Tibial nerve (tissue), 4 donors: ENCODE results near the gene ZC3H13. TPM values are rescaled to one million over a fixed set of nuclear protein-coding genes. Genes with fewer than 3 reads are reported as not detected.

Experiments used
- DNase-seq, 2 donors: peaks; one replicate each; pipeline ENCODE4 v3.0.0-alpha.2; 2019; ENCODE audit warnings: low spot score in 2 of 2
- H3K27ac ChIP-seq, 4 donors: fragments of 200-600 bp; sonication (generic) in 3 of 4; one replicate each; pipeline ENCODE4 v1.5.1; 2017 to 2019; ENCODE audit warnings: mild to moderate bottlenecking in 1 of 4
- H3K27me3 ChIP-seq, 2 donors: fragments of 200-600 bp; sonication (generic) in 1 of 2; one replicate each; pipeline versions ENCODE4 v1.5.1 to v1.6.0; 2017 to 2019
- H3K36me3 ChIP-seq, 3 donors: fragments of 200-600 bp; sonication (generic); one replicate each; pipeline ENCODE4 v1.5.1; 2018 to 2019
- H3K4me1 ChIP-seq, 4 donors: fragments of 200-600 bp; sonication (generic) in 3 of 4; one replicate each; pipeline ENCODE4 v1.5.1; 2017 to 2019
- H3K4me3 ChIP-seq, 4 donors: fragments of 200-600 bp; sonication (generic) in 3 of 4; one replicate each; pipeline ENCODE4 v1.5.1; 2017 to 2019; ENCODE audit warnings: mild to moderate bottlenecking in 1 of 4, moderate library complexity in 1 of 4
- H3K9me3 ChIP-seq, 4 donors: fragments of 200-600 bp; sonication (generic) in 3 of 4; one replicate each; pipeline ENCODE4 v1.5.1; 2017 to 2019
- CTCF ChIP-seq, 5 experiments: fragments of 200-600 bp in 3 of 5; fragments of 450-650 bp in 2 of 5; sonication (generic) in 3 of 5; IDR thresholded peaks; one replicate each; pipeline ENCODE4 v1.5.1; 2016 to 2019; ENCODE audit warnings: antibody characterized with exemption in 5 of 5, mild to moderate bottlenecking in 3 of 5, moderate library complexity in 2 of 5
- EP300 ChIP-seq, 2 donors: sonication (generic); formaldehyde crosslinking; IDR thresholded peaks; one replicate each; pipeline ENCODE4 v1.6.1; 2017; ENCODE audit warnings: antibody characterized with exemption in 2 of 2, mild to moderate bottlenecking in 1 of 2
- POLR2A ChIP-seq, 2 donors: fragments of 450-650 bp; IDR thresholded peaks; one replicate each; pipeline ENCODE4 v1.6.1; 2017; ENCODE audit warnings: antibody characterized with exemption in 2 of 2, mild to moderate bottlenecking in 2 of 2, moderate library complexity in 2 of 2
- WGBS, 2 donors: methylation state at CpG; one replicate each; pipeline ENCODE4 v1.1.5; 2018; 5-methylcytosine and 5-hydroxymethylcytosine counted together
- total RNA-seq, 4 donors: library from RNA; depleted of rRNA; stranded (reverse); fragments of >200 nt; gene quantifications; one replicate each; pipeline ENCODE4 v1.1.0, GENCODE V29; 2016

ZC3H13 gene
- total RNA-seq, 4 donors from 2014 or later: 34.7 to 55.9 (median 44.2) TPM

- no peaks in the 10 kb centered on the region for H3K27me3 ChIP-seq
- 88 to 90% methylated on average over 2 of the region's 2 CpGs for WGBS, 2 donors
- H3K27ac ChIP-seq: no peak overlapping the region
- peaks cover 0 to 64% (median 0%) of the 10 kb centered on the region in 3 donors for H3K36me3 ChIP-seq
- TF ChIP-seq CTCF (IDR thresholded peaks at IDR 0.05) (no peak), EP300 (IDR thresholded peaks at IDR 0.05) (no peak), POLR2A (IDR thresholded peaks at IDR 0.05) (no peak)
- no peak for DNase-seq
- no peaks in the 10 kb centered on the region for H3K9me3 ChIP-seq
- no peaks in the 10 kb centered on the region for H3K4me1 ChIP-seq
- no peak overlapping the region for H3K4me3 ChIP-seq
Measured at GRCh38 chr13:45974500-45974899, 78.0 kb downstream of the ZC3H13 start.

GRCh38 chr13:45967589-45967988, 85.0 kb downstream of the ZC3H13 start:
- 97% methylated on average over 16 of the region's 16 CpGs for WGBS, 2 donors
- H3K4me1 ChIP-seq: no peaks in the 10 kb centered on the region
- no peaks in the 10 kb centered on the region for H3K27me3 ChIP-seq
- H3K36me3 ChIP-seq: peaks cover 0 to 76% (median 0%) of the 10 kb centered on the region in 3 donors
- DNase-seq: no peak
- H3K4me3 ChIP-seq: no peak overlapping the region
- TF ChIP-seq CTCF (IDR thresholded peaks at IDR 0.05): no peak
- no peak for TF ChIP-seq EP300 (IDR thresholded peaks at IDR 0.05)
- no peak for TF ChIP-seq POLR2A (IDR thresholded peaks at IDR 0.05)
- H3K9me3 ChIP-seq: no peaks in the 10 kb centered on the region
- no peak overlapping the region for H3K27ac ChIP-seq

- Histone ChIP-seq H3K9me3 (no peaks in the 10 kb centered on the region), H3K36me3 (peaks cover 0 to 70% (median 0%) of the 10 kb centered on the region in 3 donors), H3K4me1 (no peaks in the 10 kb centered on the region), H3K4me3 (no peak overlapping the region), H3K27ac (no peak overlapping the region), H3K27me3 (no peaks in the 10 kb centered on the region)
- TF ChIP-seq POLR2A (IDR thresholded peaks at IDR 0.05) (no peak), CTCF (IDR thresholded peaks at IDR 0.05) (no peak)
- DNase-seq: no peak
- 90 to 91% methylated on average over 3 of the region's 3 CpGs for WGBS, 2 donors
Measured at GRCh38 chr13:45966715-45967114, 85.8 kb downstream of the ZC3H13 start.

- no peak for TF ChIP-seq EP300 (IDR thresholded peaks at IDR 0.05)
- Histone ChIP-seq H3K27me3 (no peaks in the 10 kb centered on the region), H3K36me3 (peaks cover 0 to 68% (median 2%) of the 10 kb centered on the region in 3 donors), H3K27ac (no peak overlapping the region), H3K4me1 (no peaks in the 10 kb centered on the region), H3K9me3 (no peaks in the 10 kb centered on the region), H3K4me3 (no peak overlapping the region)
- WGBS, 2 donors: 68 to 69% methylated on average over 1 of the region's 1 CpG
- no peak for DNase-seq
Measured at GRCh38 chr13:45961468-45961867, 91.1 kb downstream of the ZC3H13 start.

GRCh38 chr13:45954836-45955800, 97.4 kb downstream of the ZC3H13 start:
- no peak for DNase-seq
- Histone ChIP-seq H3K4me1 (no peaks in the 10 kb centered on the region), H3K36me3 (peaks cover 0 to 53% (median 4%) of the 10 kb centered on the region in 3 donors), H3K9me3 (no peaks in the 10 kb centered on the region), H3K27ac (no peak overlapping the region), H3K4me3 (no peak overlapping the region), H3K27me3 (no peaks in the 10 kb centered on the region)
- 69 to 73% methylated on average over 3 of the region's 3 CpGs for WGBS, 2 donors
- TF ChIP-seq EP300 (IDR thresholded peaks at IDR 0.05) (no peak), POLR2A (IDR thresholded peaks at IDR 0.05) (no peak), CTCF (IDR thresholded peaks at IDR 0.05) (no peak)
